ENCODE data around the gene PTPRT.

Gene PTPRT

GRCh38 chr20:42634156-42634555, 555.5 kb downstream of the PTPRT start:
- Histone ChIP-seq H3K9ac (ENCODE audit: low read length) (no peak overlapping the region), H3K4me1 (ENCODE audit: control insufficient read depth, insufficient read depth, low read length) (no peaks in the 10 kb centered on the region), H3K36me3 (ENCODE audit: control insufficient read depth, insufficient read depth, low read length) (no peaks in the 10 kb centered on the region), H3K27me3 (ENCODE audit: control insufficient read depth, insufficient read depth, low read length) (no peaks in the 10 kb centered on the region), H3K27ac (ENCODE audit: low read depth, low read length) (no peak overlapping the region), H3K4me3 (ENCODE audit: low read length) (no peak overlapping the region)

GRCh38 chr20:42628683-42629082, 561.0 kb downstream of the PTPRT start:
- Histone ChIP-seq H3K4me1 (ENCODE audit: control insufficient read depth, insufficient read depth, low read length) (no peaks in the 10 kb centered on the region), H3K9ac (ENCODE audit: low read length) (no peak overlapping the region), H3K27ac (ENCODE audit: low read depth, low read length) (no peak overlapping the region), H3K36me3 (ENCODE audit: control insufficient read depth, insufficient read depth, low read length) (no peaks in the 10 kb centered on the region), H3K4me3 (ENCODE audit: low read length) (no peak overlapping the region), H3K27me3 (ENCODE audit: control insufficient read depth, insufficient read depth, low read length) (no peaks in the 10 kb centered on the region)

GRCh38 chr20:42613076-42613475, 576.6 kb downstream of the PTPRT start:
- H3K27ac ChIP-seq (ENCODE audit: low read depth, low read length), result no peak overlapping the region

GRCh38 chr20:42611889-42612837, 577.5 kb downstream of the PTPRT start:
- no peaks in the 10 kb centered on the region for H3K36me3 ChIP-seq (ENCODE audit: control insufficient read depth, insufficient read depth, low read length)
- no peak overlapping the region for H3K9ac ChIP-seq (ENCODE audit: low read length)
- H3K4me3 ChIP-seq (ENCODE audit: low read length), result no peak overlapping the region
- H3K27me3 ChIP-seq (ENCODE audit: control insufficient read depth, insufficient read depth, low read length), result no peaks in the 10 kb centered on the region
- H3K27ac ChIP-seq (ENCODE audit: low read depth, low read length), result no peak overlapping the region
- H3K4me1 ChIP-seq (ENCODE audit: control insufficient read depth, insufficient read depth, low read length), result no peaks in the 10 kb centered on the region

More at GRCh38 chr20:42613076-42613475, 576.6 kb downstream of the PTPRT start:
- Histone ChIP-seq H3K9ac (ENCODE audit: low read length) (no peak overlapping the region), H3K4me3 (ENCODE audit: low read length) (no peak overlapping the region), H3K4me1 (ENCODE audit: control insufficient read depth, insufficient read depth, low read length) (no peaks in the 10 kb centered on the region), H3K27me3 (ENCODE audit: control insufficient read depth, insufficient read depth, low read length) (no peaks in the 10 kb centered on the region), H3K36me3 (ENCODE audit: control insufficient read depth, insufficient read depth, low read length) (no peaks in the 10 kb centered on the region)

GRCh38 chr20:42611423-42611822, 578.3 kb downstream of the PTPRT start:
- Histone ChIP-seq H3K4me1 (ENCODE audit: control insufficient read depth, insufficient read depth, low read length) (no peaks in the 10 kb centered on the region), H3K27me3 (ENCODE audit: control insufficient read depth, insufficient read depth, low read length) (no peaks in the 10 kb centered on the region), H3K27ac (ENCODE audit: low read depth, low read length) (no peak overlapping the region), H3K36me3 (ENCODE audit: control insufficient read depth, insufficient read depth, low read length) (no peaks in the 10 kb centered on the region), H3K9ac (ENCODE audit: low read length) (no peak overlapping the region), H3K4me3 (ENCODE audit: low read length) (no peak overlapping the region)

GRCh38 chr20:42610070-42610469, 579.6 kb downstream of the PTPRT start:
- Histone ChIP-seq H3K36me3 (ENCODE audit: control insufficient read depth, insufficient read depth, low read length) (no peaks in the 10 kb centered on the region), H3K27me3 (ENCODE audit: control insufficient read depth, insufficient read depth, low read length) (no peaks in the 10 kb centered on the region), H3K4me3 (ENCODE audit: low read length) (no peak overlapping the region), H3K9ac (ENCODE audit: low read length) (no peak overlapping the region), H3K4me1 (ENCODE audit: control insufficient read depth, insufficient read depth, low read length) (no peaks in the 10 kb centered on the region), H3K27ac (ENCODE audit: low read depth, low read length) (no peak overlapping the region)

GRCh38 chr20:42609618-42610017, 580.1 kb downstream of the PTPRT start:
- H3K27ac ChIP-seq (ENCODE audit: low read depth, low read length), result no peak overlapping the region
- no peak overlapping the region for H3K4me3 ChIP-seq (ENCODE audit: low read length)
- H3K4me1 ChIP-seq (ENCODE audit: control insufficient read depth, insufficient read depth, low read length), result no peaks in the 10 kb centered on the region
- no peaks in the 10 kb centered on the region for H3K36me3 ChIP-seq (ENCODE audit: control insufficient read depth, insufficient read depth, low read length)
- no peaks in the 10 kb centered on the region for H3K27me3 ChIP-seq (ENCODE audit: control insufficient read depth, insufficient read depth, low read length)
- H3K9ac ChIP-seq (ENCODE audit: low read length), result no peak overlapping the region

GRCh38 chr20:42604998-42605956, 584.4 kb downstream of the PTPRT start:
- H3K9ac ChIP-seq (ENCODE audit: low read length), result no peak overlapping the region
- no peaks in the 10 kb centered on the region for H3K36me3 ChIP-seq (ENCODE audit: control insufficient read depth, insufficient read depth, low read length)
- no peaks in the 10 kb centered on the region for H3K4me1 ChIP-seq (ENCODE audit: control insufficient read depth, insufficient read depth, low read length)
- H3K27me3 ChIP-seq (ENCODE audit: control insufficient read depth, insufficient read depth, low read length), result no peaks in the 10 kb centered on the region
- no peak overlapping the region for H3K27ac ChIP-seq (ENCODE audit: low read depth, low read length)
- no peak overlapping the region for H3K4me3 ChIP-seq (ENCODE audit: low read length)

GRCh38 chr20:42603655-42604054, 586.1 kb downstream of the PTPRT start:
- H3K36me3 ChIP-seq (ENCODE audit: control insufficient read depth, insufficient read depth, low read length), result no peaks in the 10 kb centered on the region
- no peaks in the 10 kb centered on the region for H3K4me1 ChIP-seq (ENCODE audit: control insufficient read depth, insufficient read depth, low read length)
- no peak overlapping the region for H3K9ac ChIP-seq (ENCODE audit: low read length)
- no peak overlapping the region for H3K4me3 ChIP-seq (ENCODE audit: low read length)
- H3K27ac ChIP-seq (ENCODE audit: low read depth, low read length), result no peak overlapping the region
- no peaks in the 10 kb centered on the region for H3K27me3 ChIP-seq (ENCODE audit: control insufficient read depth, insufficient read depth, low read length)

- Histone ChIP-seq H3K27me3 (ENCODE audit: control insufficient read depth, insufficient read depth, low read length) (no peaks in the 10 kb centered on the region), H3K27ac (ENCODE audit: low read depth, low read length) (no peak overlapping the region), H3K4me1 (ENCODE audit: control insufficient read depth, insufficient read depth, low read length) (no peaks in the 10 kb centered on the region), H3K36me3 (ENCODE audit: control insufficient read depth, insufficient read depth, low read length) (no peaks in the 10 kb centered on the region), H3K9ac (ENCODE audit: low read length) (no peak overlapping the region), H3K4me3 (ENCODE audit: low read length) (no peak overlapping the region)
Observed at GRCh38 chr20:42598581-42598980, 591.1 kb downstream of the PTPRT start.

GRCh38 chr20:42595625-42596024, 594.1 kb downstream of the PTPRT start:
- H3K4me3 ChIP-seq (ENCODE audit: low read length), result no peak overlapping the region
- H3K27me3 ChIP-seq (ENCODE audit: control insufficient read depth, insufficient read depth, low read length), result no peaks in the 10 kb centered on the region
- no peak overlapping the region for H3K9ac ChIP-seq (ENCODE audit: low read length)
- no peaks in the 10 kb centered on the region for H3K4me1 ChIP-seq (ENCODE audit: control insufficient read depth, insufficient read depth, low read length)
- no peak overlapping the region for H3K27ac ChIP-seq (ENCODE audit: low read depth, low read length)
- no peaks in the 10 kb centered on the region for H3K36me3 ChIP-seq (ENCODE audit: control insufficient read depth, insufficient read depth, low read length)

- H3K4me3 ChIP-seq (ENCODE audit: low read length), result no peak overlapping the region
- H3K4me1 ChIP-seq (ENCODE audit: control insufficient read depth, insufficient read depth, low read length), result no peaks in the 10 kb centered on the region
- no peaks in the 10 kb centered on the region for H3K27me3 ChIP-seq (ENCODE audit: control insufficient read depth, insufficient read depth, low read length)
- H3K9ac ChIP-seq (ENCODE audit: low read length), result no peak overlapping the region
- H3K36me3 ChIP-seq (ENCODE audit: control insufficient read depth, insufficient read depth, low read length), result no peaks in the 10 kb centered on the region
- H3K27ac ChIP-seq (ENCODE audit: low read depth, low read length), result no peak overlapping the region
Observed at GRCh38 chr20:42594659-42595058, 595.0 kb downstream of the PTPRT start.

Measured in rectal smooth muscle tissue (tissue), 1 donor.